T-helper 1 cell (primary cell): ENCODE results near the gene UBE2Q2.
A peak's percentile ranks its signal among the peaks of the same experiment; 100 is the strongest.
"Not testable (repeated sequence)": the region's sequence is repeated elsewhere in the genome, so short reads cannot be mapped to it uniquely, and the experiment has no call there.

ENCODE experiments used
- DNase-seq, 5 donors: peaks; one replicate each; pipeline ENCODE4 v3.0.0-alpha.2; 2012 to 2020

UBE2Q2 gene

GRCh38 chr15:75866916-75867315 is 23.7 kb downstream of the UBE2Q2 start:
- DNase-seq, result no peak

GRCh38 chr15:75867449-75867848 is 24.2 kb downstream of the UBE2Q2 start:
- DNase-seq, result no peak

- no peak for DNase-seq
These were observed 24.8 kb downstream of the UBE2Q2 start for GRCh38 chr15:75868019-75868418.

- no peak for DNase-seq
These were observed 26.2 kb downstream of the UBE2Q2 start for GRCh38 chr15:75869446-75869845.

GRCh38 chr15:75871589-75871988 is 28.3 kb downstream of the UBE2Q2 start:
- not testable (repeated sequence) for DNase-seq

- DNase-seq, result no peak
These were observed 29.2 kb downstream of the UBE2Q2 start for GRCh38 chr15:75872403-75872990.

- DNase-seq, result no peak
These were observed 40.8 kb downstream of the UBE2Q2 start for GRCh38 chr15:75884041-75884440.

GRCh38 chr15:75887178-75887577 is 43.9 kb downstream of the UBE2Q2 start:
- no peak for DNase-seq

- no peak for DNase-seq
These were observed 48.6 kb downstream of the UBE2Q2 start for GRCh38 chr15:75891895-75892294.

- DNase-seq, result no peak
These were observed 52.5 kb downstream of the UBE2Q2 start for GRCh38 chr15:75895731-75896130.

GRCh38 chr15:75900577-75900976 is 57.3 kb downstream of the UBE2Q2 start:
- DNase-seq, result no peak

GRCh38 chr15:75902129-75902557 is 58.9 kb downstream of the UBE2Q2 start:
- no peak for DNase-seq

- DNase-seq, result peak; percentile 74 to 94 (median 81)
These were observed 60.3 kb downstream of the UBE2Q2 start, which contains the start of gene FBXO22 for GRCh38 chr15:75903331-75904239. FBXO22 (plus strand) TSS chr15:75903878; CDS start chr15:75903964, 86 bp downstream.

- no peak for DNase-seq
These were observed 62.0 kb downstream of the UBE2Q2 start for GRCh38 chr15:75905231-75905630.

GRCh38 chr15:75910355-75910754 is 67.1 kb downstream of the UBE2Q2 start:
- DNase-seq, result not testable (repeated sequence)

GRCh38 chr15:75916978-75917377 is 73.7 kb downstream of the UBE2Q2 start:
- DNase-seq, result no peak

- DNase-seq, result no peak
These were observed 74.9 kb downstream of the UBE2Q2 start for GRCh38 chr15:75918135-75918534.

- no peak for DNase-seq
These were observed 76.8 kb downstream of the UBE2Q2 start for GRCh38 chr15:75920079-75920478.

- peak in 2 of 5 donors; percentile 8 to 39 for DNase-seq
These were observed 78.8 kb downstream of the UBE2Q2 start for GRCh38 chr15:75921732-75922703.

GRCh38 chr15:75923756-75924155 is 80.5 kb downstream of the UBE2Q2 start:
- peak in 1 of 5 donors; percentile 20 for DNase-seq

- no peak for DNase-seq
These were observed 81.3 kb downstream of the UBE2Q2 start for GRCh38 chr15:75924576-75924975.

- no peak for DNase-seq
These were observed 82.2 kb downstream of the UBE2Q2 start for GRCh38 chr15:75925440-75925839.

- no peak for DNase-seq
These were observed 83.7 kb downstream of the UBE2Q2 start for GRCh38 chr15:75926931-75927330.
